GM19035 (cell line): ENCODE data around the gene SHROOM2.
"Not testable (repeated sequence)": the region's sequence is repeated elsewhere in the genome, so short reads cannot be mapped to it uniquely, and the experiment has no call there.

Source experiments
- ATAC-seq: cut with Tn5 transposase; IDR thresholded peaks from one replicate; pipeline ENCODE4 v1.9.1; 2021; ENCODE audit not compliant: unreplicated experiment

Gene SHROOM2, protein sequence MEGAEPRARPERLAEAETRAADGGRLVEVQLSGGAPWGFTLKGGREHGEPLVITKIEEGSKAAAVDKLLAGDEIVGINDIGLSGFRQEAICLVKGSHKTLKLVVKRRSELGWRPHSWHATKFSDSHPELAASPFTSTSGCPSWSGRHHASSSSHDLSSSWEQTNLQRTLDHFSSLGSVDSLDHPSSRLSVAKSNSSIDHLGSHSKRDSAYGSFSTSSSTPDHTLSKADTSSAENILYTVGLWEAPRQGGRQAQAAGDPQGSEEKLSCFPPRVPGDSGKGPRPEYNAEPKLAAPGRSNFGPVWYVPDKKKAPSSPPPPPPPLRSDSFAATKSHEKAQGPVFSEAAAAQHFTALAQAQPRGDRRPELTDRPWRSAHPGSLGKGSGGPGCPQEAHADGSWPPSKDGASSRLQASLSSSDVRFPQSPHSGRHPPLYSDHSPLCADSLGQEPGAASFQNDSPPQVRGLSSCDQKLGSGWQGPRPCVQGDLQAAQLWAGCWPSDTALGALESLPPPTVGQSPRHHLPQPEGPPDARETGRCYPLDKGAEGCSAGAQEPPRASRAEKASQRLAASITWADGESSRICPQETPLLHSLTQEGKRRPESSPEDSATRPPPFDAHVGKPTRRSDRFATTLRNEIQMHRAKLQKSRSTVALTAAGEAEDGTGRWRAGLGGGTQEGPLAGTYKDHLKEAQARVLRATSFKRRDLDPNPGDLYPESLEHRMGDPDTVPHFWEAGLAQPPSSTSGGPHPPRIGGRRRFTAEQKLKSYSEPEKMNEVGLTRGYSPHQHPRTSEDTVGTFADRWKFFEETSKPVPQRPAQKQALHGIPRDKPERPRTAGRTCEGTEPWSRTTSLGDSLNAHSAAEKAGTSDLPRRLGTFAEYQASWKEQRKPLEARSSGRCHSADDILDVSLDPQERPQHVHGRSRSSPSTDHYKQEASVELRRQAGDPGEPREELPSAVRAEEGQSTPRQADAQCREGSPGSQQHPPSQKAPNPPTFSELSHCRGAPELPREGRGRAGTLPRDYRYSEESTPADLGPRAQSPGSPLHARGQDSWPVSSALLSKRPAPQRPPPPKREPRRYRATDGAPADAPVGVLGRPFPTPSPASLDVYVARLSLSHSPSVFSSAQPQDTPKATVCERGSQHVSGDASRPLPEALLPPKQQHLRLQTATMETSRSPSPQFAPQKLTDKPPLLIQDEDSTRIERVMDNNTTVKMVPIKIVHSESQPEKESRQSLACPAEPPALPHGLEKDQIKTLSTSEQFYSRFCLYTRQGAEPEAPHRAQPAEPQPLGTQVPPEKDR (N-terminal part only)

DNA sequence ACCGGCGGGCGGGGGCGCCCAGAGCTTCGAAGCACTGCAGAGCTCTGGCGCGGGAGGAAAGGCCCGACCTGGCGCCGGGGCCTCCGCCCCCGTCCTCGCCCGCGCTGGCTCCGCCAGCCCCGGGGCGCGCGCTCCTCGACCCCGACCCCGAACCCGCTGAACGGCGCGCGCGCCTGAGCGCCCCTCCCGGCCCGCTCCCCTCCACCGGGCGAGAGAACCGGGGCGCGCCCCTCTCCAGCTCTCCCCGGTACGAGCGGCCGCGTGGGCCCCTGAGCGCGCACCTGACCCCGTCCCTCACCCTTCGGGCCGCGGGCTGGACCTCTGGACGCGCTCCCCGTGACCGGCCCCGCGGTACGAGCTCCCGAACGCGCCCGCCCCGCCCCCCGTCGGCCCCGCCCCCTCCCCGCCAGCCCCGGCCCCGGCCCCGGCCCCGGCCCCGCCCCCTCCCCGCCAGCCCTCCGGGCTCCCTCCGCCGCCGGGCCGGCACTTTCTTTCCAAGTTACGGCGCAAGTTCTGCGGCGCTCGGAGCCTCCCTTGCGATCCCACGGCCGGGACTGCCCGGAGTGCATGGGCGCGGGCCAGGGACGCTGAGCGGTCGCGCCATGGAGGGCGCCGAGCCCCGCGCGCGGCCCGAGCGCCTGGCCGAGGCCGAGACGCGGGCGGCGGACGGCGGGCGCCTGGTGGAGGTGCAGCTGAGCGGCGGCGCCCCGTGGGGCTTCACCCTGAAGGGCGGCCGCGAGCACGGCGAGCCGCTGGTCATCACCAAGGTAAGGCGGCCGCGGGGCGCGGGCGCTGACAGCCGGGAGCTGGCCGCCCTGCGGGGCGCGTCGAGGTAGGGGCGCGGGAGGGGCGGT, at the start of gene SHROOM2:
SHROOM2 (plus strand) TSS at position 486 of the 854 bp plus-strand sequence; CDS start at position 603, 117 bp downstream.
- no peak for ATAC-seq

- no peak for ATAC-seq
Observed at GRCh38 chrX:9737363-9737762, 48.9 kb upstream of the SHROOM2 start.

DNA sequence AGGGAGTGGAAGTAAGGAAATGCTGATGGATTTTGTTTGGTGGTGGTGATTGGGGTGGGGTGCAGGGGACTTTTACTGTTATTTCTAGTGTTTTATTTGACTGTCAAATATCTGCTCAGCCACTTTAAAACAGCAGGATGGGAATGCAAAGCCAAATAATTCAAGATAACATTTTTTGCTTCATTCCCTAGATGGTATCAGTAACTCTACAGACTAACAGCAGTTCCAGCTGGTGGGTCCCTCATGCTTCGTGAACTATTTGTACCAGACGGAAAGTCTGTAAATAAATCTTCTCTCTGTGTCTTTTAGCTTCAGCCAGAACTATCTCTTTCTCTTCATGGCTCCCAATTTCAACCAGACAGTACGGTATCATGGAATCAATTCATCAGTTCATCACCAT, 48.1 kb upstream of the SHROOM2 start:
- no peak for ATAC-seq

DNA sequence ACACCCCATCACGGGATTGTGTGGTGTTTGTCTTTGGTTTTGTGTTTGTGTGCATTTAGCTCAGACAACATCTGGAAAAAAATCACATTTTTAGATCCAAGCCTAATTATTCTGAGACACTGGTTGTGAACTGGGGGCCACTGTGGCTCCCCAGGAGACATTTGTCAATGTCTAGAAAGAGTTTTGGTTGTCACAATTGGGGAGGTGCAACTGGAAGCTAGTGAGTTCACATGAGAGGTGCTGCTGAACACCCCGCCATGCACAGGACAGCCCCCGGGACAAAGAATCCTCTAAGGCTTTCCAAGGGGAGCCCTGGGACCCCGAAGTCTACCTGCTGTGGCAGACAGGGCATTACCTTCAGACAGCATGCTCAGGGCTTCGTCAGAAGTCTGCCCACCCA, 47.1 kb upstream of the SHROOM2 start:
- no peak for ATAC-seq

- no peak for ATAC-seq
Observed at GRCh38 chrX:9745417-9746115, 40.7 kb upstream of the SHROOM2 start.

DNA sequence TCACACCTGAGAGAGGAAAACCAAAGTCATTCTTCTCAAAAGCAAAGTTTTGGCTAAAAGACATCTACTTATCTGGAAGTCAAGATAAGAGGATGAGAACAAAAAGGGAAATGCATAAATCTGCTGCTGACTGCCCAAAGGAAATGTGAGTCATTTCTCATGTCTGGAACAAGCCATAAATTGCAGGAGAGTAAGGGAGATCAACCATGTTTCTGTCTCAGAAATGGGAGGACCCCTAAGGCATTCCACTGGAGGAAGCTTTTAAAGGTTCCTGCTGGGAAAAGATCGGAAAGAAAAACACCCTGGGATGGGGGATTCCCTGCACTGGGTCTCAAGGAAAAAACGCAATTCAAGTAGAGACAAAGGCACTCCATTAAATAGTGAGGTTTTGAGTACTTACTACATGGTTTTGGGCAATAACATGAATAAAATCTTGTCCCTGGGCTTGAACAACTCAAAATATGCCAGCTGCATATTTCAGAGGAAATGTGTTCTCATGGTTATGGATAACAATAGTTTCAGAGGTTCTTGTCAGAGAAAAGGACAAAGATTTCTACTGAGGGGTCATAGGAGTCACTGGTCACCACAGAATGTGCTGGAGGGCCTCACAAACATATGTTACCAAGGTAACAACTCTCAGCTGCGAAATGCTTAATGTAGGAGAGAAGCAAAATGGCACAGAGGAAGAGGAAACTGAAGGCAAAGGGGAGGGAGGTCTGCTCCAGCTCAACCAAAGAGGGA, 39.9 kb upstream of the SHROOM2 start:
- ATAC-seq, result no peak

DNA sequence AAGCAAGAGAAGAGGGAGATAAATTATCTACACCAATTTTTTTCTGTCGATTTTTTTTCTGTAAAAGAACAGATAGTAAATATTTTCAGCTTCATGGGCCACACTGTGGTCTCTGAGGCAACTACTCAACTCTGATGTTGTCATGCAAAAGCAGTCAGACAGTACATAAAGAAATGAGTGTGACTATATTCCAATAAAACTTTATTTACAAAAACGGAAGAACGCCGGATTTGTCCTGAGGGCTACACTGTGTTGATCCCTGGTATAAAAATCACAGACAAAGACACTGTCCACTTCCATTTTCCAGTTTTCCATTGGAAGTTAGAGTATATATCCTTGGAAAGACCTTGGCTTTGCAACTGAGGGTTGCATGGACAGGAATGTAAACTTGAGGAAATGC, 38.6 kb upstream of the SHROOM2 start:
- ATAC-seq, result no peak

DNA sequence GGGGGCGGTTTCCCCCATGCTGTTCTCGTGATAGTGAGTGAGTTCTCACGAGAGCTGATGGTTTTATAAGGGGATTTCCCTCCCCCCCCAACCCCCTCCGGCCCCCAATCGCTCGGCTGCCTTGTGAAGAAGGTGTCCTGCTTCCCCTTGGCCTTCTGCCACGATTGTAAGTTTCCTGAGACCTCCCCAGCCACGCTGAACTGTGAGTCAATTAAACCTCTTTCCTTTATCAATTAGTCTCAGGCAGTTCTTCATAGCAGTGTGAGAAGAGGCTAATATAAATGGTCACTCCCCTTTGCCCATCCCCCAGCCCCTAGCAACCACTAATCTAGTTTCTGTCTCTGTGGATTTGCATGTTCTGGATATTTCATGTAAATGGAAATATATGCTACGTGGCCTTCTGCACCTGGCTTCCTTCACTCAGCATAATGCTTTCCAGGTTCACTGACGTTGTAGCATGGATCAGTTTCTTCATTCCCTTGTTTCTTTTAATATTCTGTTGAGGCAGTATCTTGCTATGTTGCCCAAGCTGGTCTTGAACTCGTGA, 37.0 kb upstream of the SHROOM2 start:
- no peak for ATAC-seq

DNA sequence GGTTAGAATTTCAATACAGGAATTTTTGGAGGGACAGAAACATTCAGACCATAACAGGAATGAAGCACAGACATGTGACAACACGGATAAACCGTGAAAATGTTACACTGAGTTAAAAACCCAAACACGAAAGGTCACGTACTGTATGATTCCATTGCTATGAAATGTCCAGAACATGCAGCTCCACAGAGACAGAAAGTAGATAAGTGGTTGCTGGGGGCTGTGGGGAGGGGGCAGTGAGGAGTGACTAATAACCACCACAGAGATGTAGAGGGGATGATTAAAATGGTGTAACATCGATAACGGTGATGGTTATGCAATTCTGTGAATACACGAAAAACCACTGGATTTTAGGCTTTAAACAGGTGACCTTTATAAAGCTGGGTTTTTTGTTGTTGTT, 28.9 kb upstream of the SHROOM2 start:
- no peak for ATAC-seq

DNA sequence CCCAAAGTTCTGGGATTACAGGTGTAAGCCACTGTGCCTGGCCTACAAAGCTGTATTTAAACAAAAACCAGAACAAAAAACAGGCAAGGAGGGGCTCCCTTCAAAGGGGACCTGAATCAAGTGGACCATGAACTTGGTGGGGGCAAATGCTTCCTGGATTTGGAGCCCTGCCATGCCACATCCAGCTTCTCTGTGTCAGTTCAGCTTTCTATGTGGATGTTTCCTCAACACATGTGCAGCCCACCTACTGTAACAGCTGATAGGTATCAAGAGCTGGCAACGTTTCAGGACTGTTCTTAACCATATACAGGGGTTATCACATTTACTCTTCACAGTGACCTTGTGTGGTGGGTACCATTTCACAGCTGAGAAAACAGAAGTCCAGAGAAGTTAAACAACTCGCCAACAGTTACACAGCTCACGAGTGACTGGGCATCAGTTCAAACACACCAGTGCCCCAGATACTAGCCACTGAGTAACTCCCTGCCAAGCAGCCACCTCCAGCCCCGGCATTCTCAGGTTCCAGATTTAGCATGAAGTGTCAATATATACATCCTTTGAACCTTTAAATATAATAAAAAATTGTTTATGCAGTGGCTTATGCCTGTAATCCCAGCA, 28.1 kb upstream of the SHROOM2 start:
- no peak for ATAC-seq

- ATAC-seq, result no peak
Observed at GRCh38 chrX:9759337-9759736, 26.9 kb upstream of the SHROOM2 start.

- no peak for ATAC-seq
Observed at GRCh38 chrX:9765072-9765736, 21.0 kb upstream of the SHROOM2 start.

DNA sequence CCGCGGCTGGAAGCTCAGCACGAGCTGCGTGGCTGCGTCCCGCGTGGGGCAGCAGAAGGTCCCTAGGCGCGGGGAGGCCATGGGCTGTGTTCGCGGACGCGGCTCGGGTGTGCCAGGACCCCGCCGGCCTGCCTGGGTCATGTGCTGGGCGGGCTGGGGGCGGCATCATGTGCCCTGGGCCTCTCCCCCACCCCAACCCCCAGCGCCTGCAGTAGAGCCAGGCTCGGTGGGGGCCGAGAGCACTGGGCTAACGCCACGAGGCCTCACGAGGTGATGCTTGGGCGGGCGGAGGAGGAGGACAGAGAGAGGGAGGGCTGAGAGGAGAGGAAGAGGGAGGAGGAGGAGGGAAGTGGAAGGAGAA, 20.5 kb upstream of the SHROOM2 start, which contains the start of gene GPR143:
GPR143 (minus strand) TSS at position 111 of the 361 bp plus-strand sequence; CDS start at position 81, 30 bp downstream.
- ATAC-seq, result no peak

DNA sequence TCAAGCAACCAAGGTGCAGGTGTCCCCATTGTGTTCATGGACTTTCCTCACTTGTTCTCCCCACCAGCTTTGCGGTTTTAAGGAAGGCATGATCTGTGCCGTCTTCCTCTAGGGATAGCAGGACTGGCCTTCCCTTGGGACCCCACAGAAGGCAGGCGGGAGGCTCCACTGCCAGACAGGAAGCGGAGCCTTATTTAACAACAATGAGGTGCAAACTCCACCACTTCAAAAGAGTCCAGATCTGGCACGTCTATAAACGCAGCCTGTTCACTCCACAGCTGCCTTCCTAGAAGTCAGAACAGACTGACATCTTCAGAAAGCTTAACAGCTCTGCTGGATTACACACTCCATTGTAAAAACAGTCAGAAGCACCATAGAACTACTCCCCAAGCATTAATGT, 18.9 kb upstream of the SHROOM2 start:
- ATAC-seq, result no peak

DNA sequence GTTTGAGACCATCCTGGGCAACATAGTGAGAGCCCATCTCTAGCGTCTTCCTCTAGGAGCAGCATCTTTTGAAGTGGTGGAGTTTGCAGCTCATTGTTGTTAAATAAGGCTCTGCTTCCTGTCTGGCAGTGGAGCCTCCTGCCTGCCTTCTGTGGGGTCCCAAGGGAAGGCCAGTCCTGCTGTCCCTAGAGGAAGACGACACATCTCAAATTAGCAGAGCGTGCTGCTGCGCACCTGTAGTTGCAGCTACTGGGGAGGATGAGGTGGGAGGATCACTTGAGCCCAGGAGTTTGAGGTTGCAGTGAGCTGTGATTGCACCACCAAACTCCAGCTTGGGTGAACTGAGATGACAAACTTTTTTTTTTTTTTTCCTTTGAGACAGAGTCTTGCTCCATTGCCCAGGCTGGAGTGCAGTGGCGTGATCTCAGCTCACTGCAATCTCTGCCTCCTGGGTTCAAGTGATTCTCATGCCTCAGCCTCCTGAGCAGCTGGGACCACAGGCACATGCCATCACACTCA, 17.8 kb upstream of the SHROOM2 start:
- not testable (repeated sequence) for ATAC-seq

GRCh38 chrX:9770319-9770718, 15.9 kb upstream of the SHROOM2 start:
- ATAC-seq, result no peak

GRCh38 chrX:9772943-9773342, 13.3 kb upstream of the SHROOM2 start:
- no peak for ATAC-seq
